ENCODE measurements around the gene C1QTNF7.

GRCh38 chr4:15378062-15378461 is 49.8 kb upstream of the C1QTNF7 start:
- no peak for TF ChIP-seq EZH2 (IDR thresholded peaks at IDR 0.05; ENCODE audit: insufficient read depth, low read length)
- TF ChIP-seq, protein P1, sequence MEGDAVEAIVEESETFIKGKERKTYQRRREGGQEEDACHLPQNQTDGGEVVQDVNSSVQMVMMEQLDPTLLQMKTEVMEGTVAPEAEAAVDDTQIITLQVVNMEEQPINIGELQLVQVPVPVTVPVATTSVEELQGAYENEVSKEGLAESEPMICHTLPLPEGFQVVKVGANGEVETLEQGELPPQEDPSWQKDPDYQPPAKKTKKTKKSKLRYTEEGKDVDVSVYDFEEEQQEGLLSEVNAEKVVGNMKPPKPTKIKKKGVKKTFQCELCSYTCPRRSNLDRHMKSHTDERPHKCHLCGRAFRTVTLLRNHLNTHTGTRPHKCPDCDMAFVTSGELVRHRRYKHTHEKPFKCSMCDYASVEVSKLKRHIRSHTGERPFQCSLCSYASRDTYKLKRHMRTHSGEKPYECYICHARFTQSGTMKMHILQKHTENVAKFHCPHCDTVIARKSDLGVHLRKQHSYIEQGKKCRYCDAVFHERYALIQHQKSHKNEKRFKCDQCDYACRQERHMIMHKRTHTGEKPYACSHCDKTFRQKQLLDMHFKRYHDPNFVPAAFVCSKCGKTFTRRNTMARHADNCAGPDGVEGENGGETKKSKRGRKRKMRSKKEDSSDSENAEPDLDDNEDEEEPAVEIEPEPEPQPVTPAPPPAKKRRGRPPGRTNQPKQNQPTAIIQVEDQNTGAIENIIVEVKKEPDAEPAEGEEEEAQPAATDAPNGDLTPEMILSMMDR (IDR thresholded peaks at IDR 0.05; ENCODE audit: insufficient read depth, low read depth, low read length) = no peak

Data from astrocyte (in vitro differentiated cells and primary cell).